Measurements from ENCODE around the gene C5AR1. TPM values are rescaled to one million over a fixed set of nuclear protein-coding genes. Genes with fewer than 3 reads are reported as not detected.
"Not testable (repeated sequence)": the region's sequence is repeated elsewhere in the genome, so short reads cannot be mapped to it uniquely, and the experiment has no call there.

Gene C5AR1
- total RNA-seq, 2 experiments from 2014 or later: 0.65 to 2.2 TPM

DNA sequence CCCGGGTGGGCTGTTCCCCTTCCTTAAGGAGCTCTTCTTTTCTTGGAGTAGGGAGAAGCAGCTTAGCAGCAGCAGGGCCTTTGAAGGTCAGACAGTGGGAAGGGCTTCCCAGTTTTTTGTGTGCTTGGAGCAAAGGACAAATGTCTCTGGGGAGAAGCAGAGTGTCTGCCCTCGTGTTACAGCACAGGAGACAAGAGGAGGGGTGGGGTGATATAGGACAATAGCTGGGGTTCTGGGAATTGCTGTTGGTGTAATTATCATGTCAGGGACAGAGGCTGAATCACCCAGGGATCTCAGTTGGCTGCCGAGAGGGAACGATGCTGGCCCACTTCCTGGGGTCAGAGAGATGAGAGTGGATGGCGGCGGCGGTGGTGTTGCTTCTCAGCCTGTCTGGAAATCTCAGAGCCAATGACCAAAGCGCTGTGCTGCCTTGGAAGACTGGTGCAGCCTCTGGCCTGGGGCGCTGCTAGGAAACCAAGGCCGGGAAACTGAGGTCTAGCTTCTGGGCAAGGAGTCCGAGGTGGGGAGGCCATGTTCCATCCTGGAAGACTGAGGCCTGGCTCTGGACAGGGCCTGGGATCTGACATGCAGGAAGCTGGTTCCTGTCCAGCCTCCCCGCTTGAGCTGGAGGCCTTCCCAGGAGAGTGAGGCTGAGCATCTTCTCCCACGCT, 33.7 kb upstream of the C5AR1 start:
- H3K9me3 Mint-ChIP-seq: no peaks in the 10 kb centered on the region
- DNase-seq (no peak), ATAC-seq (no peak)
- TF ChIP-seq, protein P1, sequence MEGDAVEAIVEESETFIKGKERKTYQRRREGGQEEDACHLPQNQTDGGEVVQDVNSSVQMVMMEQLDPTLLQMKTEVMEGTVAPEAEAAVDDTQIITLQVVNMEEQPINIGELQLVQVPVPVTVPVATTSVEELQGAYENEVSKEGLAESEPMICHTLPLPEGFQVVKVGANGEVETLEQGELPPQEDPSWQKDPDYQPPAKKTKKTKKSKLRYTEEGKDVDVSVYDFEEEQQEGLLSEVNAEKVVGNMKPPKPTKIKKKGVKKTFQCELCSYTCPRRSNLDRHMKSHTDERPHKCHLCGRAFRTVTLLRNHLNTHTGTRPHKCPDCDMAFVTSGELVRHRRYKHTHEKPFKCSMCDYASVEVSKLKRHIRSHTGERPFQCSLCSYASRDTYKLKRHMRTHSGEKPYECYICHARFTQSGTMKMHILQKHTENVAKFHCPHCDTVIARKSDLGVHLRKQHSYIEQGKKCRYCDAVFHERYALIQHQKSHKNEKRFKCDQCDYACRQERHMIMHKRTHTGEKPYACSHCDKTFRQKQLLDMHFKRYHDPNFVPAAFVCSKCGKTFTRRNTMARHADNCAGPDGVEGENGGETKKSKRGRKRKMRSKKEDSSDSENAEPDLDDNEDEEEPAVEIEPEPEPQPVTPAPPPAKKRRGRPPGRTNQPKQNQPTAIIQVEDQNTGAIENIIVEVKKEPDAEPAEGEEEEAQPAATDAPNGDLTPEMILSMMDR (IDR thresholded peaks at IDR 0.05): no peak
- intact Hi-C loops (cut with micrococcal nuclease): no loop called here
- ChIA-PET POLR2A (interaction anchor here (0.6 to 3.9 kb wide), 8 partner anchors 9 to 160 kb away, joined by 3 to 33 read pairs (median 3); partner anchors contain the start of gene CCDC9), CTCF (interaction anchor here (0.9 to 3.7 kb wide), 7 partner anchors 8 to 115 kb away, joined by 4 to 22 read pairs (median 10); no protein-coding TSS in a partner anchor)
- peaks cover 26% of the 10 kb centered on the region for H3K4me1 Mint-ChIP-seq (ENCODE audit: low read depth)
- H3K27me3 Mint-ChIP-seq: no peaks in the 10 kb centered on the region
- H3K27ac Mint-ChIP-seq: no peak overlapping the region
- H3K4me3 Mint-ChIP-seq: peak overlapping the region; percentile 58
- H3K36me3 Mint-ChIP-seq (ENCODE audit: low read depth): peaks cover 10% of the 10 kb centered on the region

DNA sequence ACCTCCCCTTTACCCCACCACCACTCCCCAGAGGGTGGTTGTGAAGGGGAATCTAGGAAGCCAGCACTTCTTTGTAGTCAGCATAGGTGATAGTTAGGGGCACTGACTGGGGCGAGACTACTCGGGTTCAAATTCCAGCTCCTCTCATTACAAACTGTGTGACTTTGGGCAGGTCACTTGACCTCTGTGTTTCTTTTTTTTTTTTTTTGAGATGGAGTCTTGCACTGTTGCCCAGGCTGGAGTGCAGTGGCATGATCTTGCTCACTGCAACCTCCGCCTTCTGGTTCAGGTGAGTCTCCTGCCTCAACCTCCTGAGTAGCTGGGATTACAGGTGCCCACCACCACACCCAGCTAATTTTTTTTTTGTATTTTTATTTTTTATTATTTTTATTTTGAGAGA, 33.1 kb upstream of the C5AR1 start:
- ChIA-PET POLR2A (interaction anchor here (0.6 to 3.9 kb wide), 3 partner anchors 17 to 152 kb away, joined by 3 to 33 read pairs (median 3); partner anchors contain the start of gene CCDC9), CTCF (interaction anchor here (1.6 to 3.7 kb wide), 5 partner anchors 7 to 115 kb away, joined by 8 to 22 read pairs (median 10); no protein-coding TSS in a partner anchor)
- DNase-seq; H3K27ac Mint-ChIP-seq; ATAC-seq; H3K4me3 Mint-ChIP-seq; H3K27me3 Mint-ChIP-seq; intact Hi-C loops (cut with micrococcal nuclease); H3K9me3 Mint-ChIP-seq: not testable (repeated sequence)
- Mint-ChIP-seq H3K36me3 (ENCODE audit: low read depth) (peaks cover 10% of the 10 kb centered on the region), H3K4me1 (ENCODE audit: low read depth) (peaks cover 26% of the 10 kb centered on the region)

DNA sequence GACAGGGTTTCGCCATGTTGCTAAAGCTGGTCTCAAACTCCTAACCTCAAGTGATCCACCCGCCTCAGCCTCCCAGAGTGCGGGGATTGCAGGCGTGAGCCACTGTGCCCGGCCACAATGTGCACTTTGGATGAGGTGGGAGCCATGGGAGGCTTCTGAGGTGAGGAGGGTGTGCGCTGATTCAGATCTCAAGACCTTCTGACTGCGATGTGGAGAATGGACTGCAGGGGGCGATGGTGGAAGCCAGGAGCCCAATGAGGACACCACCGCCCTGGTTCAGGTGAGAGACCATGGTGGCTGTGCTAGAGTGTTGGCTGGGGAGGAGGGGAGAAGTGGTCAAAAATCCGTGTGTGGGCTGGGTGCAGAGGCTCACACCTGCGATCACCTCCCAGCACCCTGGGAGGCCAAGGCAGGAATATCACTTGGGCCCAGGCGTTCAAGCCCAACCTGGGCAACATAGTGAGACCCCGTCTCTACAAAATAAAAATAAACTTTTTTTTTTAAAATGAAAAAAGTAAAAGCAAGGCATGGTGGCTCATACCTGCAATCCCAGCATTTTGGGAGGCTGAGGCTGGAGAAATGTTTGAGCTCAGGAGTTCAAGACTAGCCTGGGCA, 29.4 kb upstream of the C5AR1 start:
- no peak overlapping the region for H3K4me3 Mint-ChIP-seq
- TF ChIP-seq, protein P1 (IDR thresholded peaks at IDR 0.05): peak; percentile 72
- peak; percentile 83 for DNase-seq
- H3K27me3 Mint-ChIP-seq: no peaks in the 10 kb centered on the region
- H3K9me3 Mint-ChIP-seq: no peaks in the 10 kb centered on the region
- ChIA-PET POLR2A (no interaction called here), CTCF (no interaction called here)
- H3K36me3 Mint-ChIP-seq (ENCODE audit: low read depth): peaks cover 10% of the 10 kb centered on the region
- intact Hi-C loops (cut with micrococcal nuclease): no loop called here
- H3K4me1 Mint-ChIP-seq (ENCODE audit: low read depth): peaks cover 14% of the 10 kb centered on the region
- peak; percentile 80 for ATAC-seq
- no peak overlapping the region for H3K27ac Mint-ChIP-seq

DNA sequence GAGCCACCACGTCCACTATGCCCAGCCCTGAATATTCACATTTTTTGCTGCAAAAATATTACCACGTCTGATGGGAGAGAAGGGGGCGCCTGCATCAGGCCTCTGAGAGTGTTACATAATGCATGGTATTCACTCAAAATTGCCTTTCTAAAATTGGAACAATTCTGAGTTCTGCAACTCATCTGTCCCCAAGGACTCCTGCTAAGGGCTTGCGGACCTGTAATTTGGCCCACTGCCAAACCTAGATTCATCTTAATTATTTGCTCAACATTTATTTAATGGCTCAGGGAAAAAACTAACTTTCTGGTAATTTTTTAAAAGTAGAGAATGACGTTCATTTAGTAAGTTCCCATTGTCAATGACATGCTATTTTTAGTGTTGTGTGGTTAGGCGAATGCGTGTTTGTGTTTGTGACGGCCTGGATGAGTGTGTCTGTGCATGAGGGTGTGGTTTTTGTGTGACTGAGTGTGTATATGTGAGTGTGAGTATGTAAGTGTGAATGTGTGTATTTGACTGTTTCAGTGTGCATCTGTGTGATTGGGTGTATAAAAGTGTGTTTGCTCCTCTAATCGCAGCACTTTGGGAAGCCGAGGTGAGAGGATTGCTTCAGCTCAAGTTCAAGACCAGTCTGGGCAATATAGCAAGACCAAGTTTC, 26.1 kb upstream of the C5AR1 start:
- H3K9me3 Mint-ChIP-seq: no peaks in the 10 kb centered on the region
- no peak overlapping the region for H3K4me3 Mint-ChIP-seq
- intact Hi-C loops (cut with micrococcal nuclease): no loop called here
- H3K27me3 Mint-ChIP-seq: no peaks in the 10 kb centered on the region
- H3K4me1 Mint-ChIP-seq (ENCODE audit: low read depth): peaks cover 4% of the 10 kb centered on the region
- ATAC-seq (no peak), DNase-seq (no peak)
- ChIA-PET POLR2A (no interaction called here), CTCF (interaction anchor here (0.6 to 2.3 kb wide), 5 partner anchors 8 to 423 kb away, joined by 4 to 9 read pairs (median 6); partner anchors contain the start of gene DHX34)
- TF ChIP-seq, protein P1 (IDR thresholded peaks at IDR 0.05): no peak
- H3K27ac Mint-ChIP-seq: no peak overlapping the region
- H3K36me3 Mint-ChIP-seq (ENCODE audit: low read depth): peaks cover 4% of the 10 kb centered on the region

DNA sequence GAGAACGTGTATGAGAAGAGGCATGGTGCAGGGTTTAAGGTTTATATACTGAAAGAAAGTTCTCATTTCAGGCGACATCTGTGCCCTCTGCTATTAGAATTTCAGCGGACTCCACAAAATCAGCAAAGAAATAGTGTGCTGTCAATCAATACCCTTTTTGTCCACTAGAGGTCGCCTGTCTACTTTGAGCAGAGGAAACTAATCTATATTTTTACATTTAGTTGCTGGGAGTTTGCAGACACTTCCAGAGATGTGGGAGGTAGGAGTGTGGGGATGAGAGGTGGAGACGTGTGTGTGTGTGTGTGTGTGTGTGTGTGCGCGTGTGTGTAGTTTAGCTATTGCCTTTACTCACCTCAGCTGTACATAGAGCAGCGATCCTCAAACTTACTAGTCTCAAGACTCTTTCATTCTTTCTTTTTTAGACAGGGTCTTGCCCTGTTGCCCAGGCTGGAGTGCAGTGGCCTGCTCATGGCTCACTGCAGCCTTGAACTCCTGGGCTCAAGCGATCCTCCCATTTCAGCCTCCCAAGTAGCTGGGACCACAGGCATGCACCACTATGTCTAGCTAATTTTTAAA, 25.2 kb upstream of the C5AR1 start:
- H3K27ac Mint-ChIP-seq: no peak overlapping the region
- ATAC-seq (peak; percentile 56), DNase-seq (peak; percentile 51)
- no peaks in the 10 kb centered on the region for H3K9me3 Mint-ChIP-seq
- POLR2A ChIA-PET: interaction anchor here (1.0 kb wide), 1 partner anchor 9 kb away, joined by 5 read pairs; the partner anchor contains the start of gene INAFM1
- H3K4me3 Mint-ChIP-seq: no peak overlapping the region
- intact Hi-C loops (cut with micrococcal nuclease): no loop called here
- peaks cover 6% of the 10 kb centered on the region for H3K4me1 Mint-ChIP-seq (ENCODE audit: low read depth)
- CTCF ChIA-PET: interaction anchor here (0.7 to 3.1 kb wide), 21 partner anchors 9 to 497 kb away, joined by 3 to 22 read pairs (median 4); partner anchors contain the start of genes DHX34 and INAFM1
- TF ChIP-seq, protein P1 (IDR thresholded peaks at IDR 0.05): peak; percentile 87
- H3K36me3 Mint-ChIP-seq (ENCODE audit: low read depth): peaks cover 3% of the 10 kb centered on the region
- no peaks in the 10 kb centered on the region for H3K27me3 Mint-ChIP-seq
